Measurements from ENCODE around the gene KLHDC4. TPM values are rescaled to one million over a fixed set of nuclear protein-coding genes. Genes with fewer than 3 reads are reported as not detected.

Gene KLHDC4
- total and polyA plus RNA-seq, 9 of the 15 experiments (the other 6 are each of a cell fraction or from before 2014, with no cell fraction given): 1.3 to 68.1 (median 32.8) TPM

DNA sequence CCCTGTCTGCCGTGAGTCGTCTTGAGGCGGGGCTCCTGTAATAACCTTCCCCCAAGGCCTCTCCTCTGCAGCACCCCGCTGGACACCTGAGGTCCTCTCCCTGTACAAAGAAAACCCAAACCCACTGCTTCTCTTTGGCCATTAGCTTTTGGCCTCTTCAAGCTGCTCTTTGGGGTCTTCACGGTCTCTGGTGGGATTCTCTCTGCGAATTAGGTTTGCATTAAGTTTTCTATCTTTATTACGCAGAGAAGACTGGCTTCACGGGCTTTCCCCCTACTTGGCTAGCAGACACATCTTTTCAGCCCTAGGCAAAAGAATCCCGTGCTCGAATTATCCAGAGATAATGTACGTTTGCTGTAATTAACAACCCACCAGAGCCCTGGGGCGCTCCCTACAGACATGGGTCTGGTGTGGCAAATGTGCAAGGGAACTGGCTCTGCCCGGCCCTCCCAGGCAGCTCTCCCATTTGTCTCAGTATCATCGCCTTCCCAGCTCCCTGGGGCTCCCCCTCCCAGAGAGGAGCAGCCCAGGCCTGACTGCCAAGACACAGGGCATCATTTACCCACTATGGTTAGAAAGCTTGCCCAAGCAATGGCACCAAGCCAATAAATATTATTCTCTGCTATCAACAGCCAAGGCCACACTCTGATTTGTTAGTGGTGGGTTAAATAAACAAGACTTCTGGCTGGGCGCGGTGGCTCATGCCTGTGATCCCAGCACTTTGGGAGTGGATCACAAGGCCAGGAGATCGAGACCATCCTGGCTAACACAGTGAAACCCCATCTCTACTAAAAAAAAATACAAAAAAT lies 24.7 kb upstream of the KLHDC4 start:
- peaks cover 2 to 11% of the 10 kb centered on the region in 2 experiments; a peak in 3 of 5 replicates for H3K4me1 ChIP-seq (replicated peaks in 1 of 2; ENCODE audit: control insufficient read depth in 2 of 2, insufficient read depth in 2 of 2, low read length in 2 of 2)
- no peaks in the 10 kb centered on the region for H3K9me1 ChIP-seq (ENCODE audit: control insufficient read depth, insufficient read depth, low read length)
- H4K20me1 ChIP-seq (replicated peaks; ENCODE audit: control insufficient read depth, insufficient read depth, low read length): no peaks in the 10 kb centered on the region
- DNase-seq (ENCODE audit: extremely low read depth in 1 of 4, low spot score in 3 of 4) (no peak), FAIRE-seq (no peak), ATAC-seq (no peak)
- intact Hi-C loops (cut with micrococcal nuclease): no loop called here
- H2AFZ ChIP-seq (ENCODE audit: low read depth, low read length): no peak overlapping the region
- H3K9ac ChIP-seq (ENCODE audit: insufficient read depth in 1 of 2, low read depth in 2 of 2, low read length in 2 of 2): no peak overlapping the region
- POLR2A ChIA-PET: interaction anchor here (1.1 to 1.6 kb wide), 4 partner anchors 13 to 81 kb away, joined by 3 to 6 read pairs (median 4); no protein-coding TSS in a partner anchor
- no peaks in the 10 kb centered on the region for H3K79me2 ChIP-seq (ENCODE audit: control insufficient read depth, insufficient read depth, low read length)
- H3K4me3 ChIP-seq: no peak overlapping the region
- in situ Hi-C loops (cut with MboI): no loop called here
- H3K36me3 ChIP-seq (ENCODE audit: control insufficient read depth, insufficient read depth, low read length): no peaks in the 10 kb centered on the region
- no peak overlapping the region for H3K27ac ChIP-seq (ENCODE audit: extremely low read depth, low read depth, low read length)
- H3K27me3 ChIP-seq (ENCODE audit: control insufficient read depth in 2 of 2, insufficient read depth in 2 of 2, low read length in 2 of 2): peaks cover 5 to 16% of the 10 kb centered on the region in 2 experiments; a peak in 3 of 5 replicates
- BruUV-seq (replicated peaks): no TSS peak
- WGBS (ENCODE audit: insufficient coverage, low coverage, missing lambda C conversion rate): 35% methylated on average over 17 of the region's 17 CpGs
- no peak overlapping the region for H3K4me2 ChIP-seq (ENCODE audit: insufficient read depth, low read length)
- no peaks in the 10 kb centered on the region for H3K9me3 ChIP-seq (replicated peaks; ENCODE audit: control insufficient read depth, insufficient read depth, low read depth, low read length)
- no peak for TF ChIP-seq NR2F6 (CRISPR knock-in tag; IDR thresholded peaks at IDR 0.05)
- no peak for TF ChIP-seq RBM22 (IDR thresholded peaks at IDR 0.05; ENCODE audit: low read depth, low read length, poor library complexity, severe bottlenecking)
- TF ChIP-seq MBD2 (IDR thresholded peaks at IDR 0.05; ENCODE audit: borderline replicate concordance, low read depth): no peak
- TF ChIP-seq, protein P1, sequence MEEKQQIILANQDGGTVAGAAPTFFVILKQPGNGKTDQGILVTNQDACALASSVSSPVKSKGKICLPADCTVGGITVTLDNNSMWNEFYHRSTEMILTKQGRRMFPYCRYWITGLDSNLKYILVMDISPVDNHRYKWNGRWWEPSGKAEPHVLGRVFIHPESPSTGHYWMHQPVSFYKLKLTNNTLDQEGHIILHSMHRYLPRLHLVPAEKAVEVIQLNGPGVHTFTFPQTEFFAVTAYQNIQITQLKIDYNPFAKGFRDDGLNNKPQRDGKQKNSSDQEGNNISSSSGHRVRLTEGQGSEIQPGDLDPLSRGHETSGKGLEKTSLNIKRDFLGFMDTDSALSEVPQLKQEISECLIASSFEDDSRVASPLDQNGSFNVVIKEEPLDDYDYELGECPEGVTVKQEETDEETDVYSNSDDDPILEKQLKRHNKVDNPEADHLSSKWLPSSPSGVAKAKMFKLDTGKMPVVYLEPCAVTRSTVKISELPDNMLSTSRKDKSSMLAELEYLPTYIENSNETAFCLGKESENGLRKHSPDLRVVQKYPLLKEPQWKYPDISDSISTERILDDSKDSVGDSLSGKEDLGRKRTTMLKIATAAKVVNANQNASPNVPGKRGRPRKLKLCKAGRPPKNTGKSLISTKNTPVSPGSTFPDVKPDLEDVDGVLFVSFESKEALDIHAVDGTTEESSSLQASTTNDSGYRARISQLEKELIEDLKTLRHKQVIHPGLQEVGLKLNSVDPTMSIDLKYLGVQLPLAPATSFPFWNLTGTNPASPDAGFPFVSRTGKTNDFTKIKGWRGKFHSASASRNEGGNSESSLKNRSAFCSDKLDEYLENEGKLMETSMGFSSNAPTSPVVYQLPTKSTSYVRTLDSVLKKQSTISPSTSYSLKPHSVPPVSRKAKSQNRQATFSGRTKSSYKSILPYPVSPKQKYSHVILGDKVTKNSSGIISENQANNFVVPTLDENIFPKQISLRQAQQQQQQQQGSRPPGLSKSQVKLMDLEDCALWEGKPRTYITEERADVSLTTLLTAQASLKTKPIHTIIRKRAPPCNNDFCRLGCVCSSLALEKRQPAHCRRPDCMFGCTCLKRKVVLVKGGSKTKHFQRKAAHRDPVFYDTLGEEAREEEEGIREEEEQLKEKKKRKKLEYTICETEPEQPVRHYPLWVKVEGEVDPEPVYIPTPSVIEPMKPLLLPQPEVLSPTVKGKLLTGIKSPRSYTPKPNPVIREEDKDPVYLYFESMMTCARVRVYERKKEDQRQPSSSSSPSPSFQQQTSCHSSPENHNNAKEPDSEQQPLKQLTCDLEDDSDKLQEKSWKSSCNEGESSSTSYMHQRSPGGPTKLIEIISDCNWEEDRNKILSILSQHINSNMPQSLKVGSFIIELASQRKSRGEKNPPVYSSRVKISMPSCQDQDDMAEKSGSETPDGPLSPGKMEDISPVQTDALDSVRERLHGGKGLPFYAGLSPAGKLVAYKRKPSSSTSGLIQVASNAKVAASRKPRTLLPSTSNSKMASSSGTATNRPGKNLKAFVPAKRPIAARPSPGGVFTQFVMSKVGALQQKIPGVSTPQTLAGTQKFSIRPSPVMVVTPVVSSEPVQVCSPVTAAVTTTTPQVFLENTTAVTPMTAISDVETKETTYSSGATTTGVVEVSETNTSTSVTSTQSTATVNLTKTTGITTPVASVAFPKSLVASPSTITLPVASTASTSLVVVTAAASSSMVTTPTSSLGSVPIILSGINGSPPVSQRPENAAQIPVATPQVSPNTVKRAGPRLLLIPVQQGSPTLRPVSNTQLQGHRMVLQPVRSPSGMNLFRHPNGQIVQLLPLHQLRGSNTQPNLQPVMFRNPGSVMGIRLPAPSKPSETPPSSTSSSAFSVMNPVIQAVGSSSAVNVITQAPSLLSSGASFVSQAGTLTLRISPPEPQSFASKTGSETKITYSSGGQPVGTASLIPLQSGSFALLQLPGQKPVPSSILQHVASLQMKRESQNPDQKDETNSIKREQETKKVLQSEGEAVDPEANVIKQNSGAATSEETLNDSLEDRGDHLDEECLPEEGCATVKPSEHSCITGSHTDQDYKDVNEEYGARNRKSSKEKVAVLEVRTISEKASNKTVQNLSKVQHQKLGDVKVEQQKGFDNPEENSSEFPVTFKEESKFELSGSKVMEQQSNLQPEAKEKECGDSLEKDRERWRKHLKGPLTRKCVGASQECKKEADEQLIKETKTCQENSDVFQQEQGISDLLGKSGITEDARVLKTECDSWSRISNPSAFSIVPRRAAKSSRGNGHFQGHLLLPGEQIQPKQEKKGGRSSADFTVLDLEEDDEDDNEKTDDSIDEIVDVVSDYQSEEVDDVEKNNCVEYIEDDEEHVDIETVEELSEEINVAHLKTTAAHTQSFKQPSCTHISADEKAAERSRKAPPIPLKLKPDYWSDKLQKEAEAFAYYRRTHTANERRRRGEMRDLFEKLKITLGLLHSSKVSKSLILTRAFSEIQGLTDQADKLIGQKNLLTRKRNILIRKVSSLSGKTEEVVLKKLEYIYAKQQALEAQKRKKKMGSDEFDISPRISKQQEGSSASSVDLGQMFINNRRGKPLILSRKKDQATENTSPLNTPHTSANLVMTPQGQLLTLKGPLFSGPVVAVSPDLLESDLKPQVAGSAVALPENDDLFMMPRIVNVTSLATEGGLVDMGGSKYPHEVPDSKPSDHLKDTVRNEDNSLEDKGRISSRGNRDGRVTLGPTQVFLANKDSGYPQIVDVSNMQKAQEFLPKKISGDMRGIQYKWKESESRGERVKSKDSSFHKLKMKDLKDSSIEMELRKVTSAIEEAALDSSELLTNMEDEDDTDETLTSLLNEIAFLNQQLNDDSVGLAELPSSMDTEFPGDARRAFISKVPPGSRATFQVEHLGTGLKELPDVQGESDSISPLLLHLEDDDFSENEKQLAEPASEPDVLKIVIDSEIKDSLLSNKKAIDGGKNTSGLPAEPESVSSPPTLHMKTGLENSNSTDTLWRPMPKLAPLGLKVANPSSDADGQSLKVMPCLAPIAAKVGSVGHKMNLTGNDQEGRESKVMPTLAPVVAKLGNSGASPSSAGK (IDR thresholded peaks at IDR 0.05): 0 out of 2 replicates have a peak, but pooled peaks have one; percentile 1
- 0 out of 2 replicates have a peak, but pooled peaks have one; percentile 1 for TF ChIP-seq C11orf30 (IDR thresholded peaks at IDR 0.05; ENCODE audit: low read depth)
- CTCF ChIA-PET (ENCODE audit: low intra/inter-chr PET ratio): no interaction called here
